Cerebellar cortex (tissue), 1 donor: ENCODE results near the gene GNPAT.
A peak's percentile ranks its signal among the peaks of the same experiment; 100 is the strongest.

Experiments used
- DNase-seq: peaks from one replicate; pipeline ENCODE4 v3.0.0-alpha.2; 2015; ENCODE audit warnings: low spot score

Gene GNPAT

GRCh38 chr1:231242516-231243198, 1.6 kb downstream of the GNPAT start:
- no peak for DNase-seq

GRCh38 chr1:231248778-231249177, 7.8 kb downstream of the GNPAT start:
- no peak for DNase-seq

- no peak for DNase-seq
Observed at GRCh38 chr1:231252336-231252735, 11.3 kb downstream of the GNPAT start.

- DNase-seq: no peak
Observed at GRCh38 chr1:231260351-231260750, 19.3 kb downstream of the GNPAT start.

GRCh38 chr1:231264642-231265041, 23.6 kb downstream of the GNPAT start:
- no peak for DNase-seq

- no peak for DNase-seq
Observed at GRCh38 chr1:231265379-231265778, 24.4 kb downstream of the GNPAT start.

GRCh38 chr1:231266811-231267322, 25.9 kb downstream of the GNPAT start:
- no peak for DNase-seq

GRCh38 chr1:231272173-231272572, 31.2 kb downstream of the GNPAT start:
- no peak for DNase-seq

GRCh38 chr1:231272880-231273279, 31.9 kb downstream of the GNPAT start:
- no peak for DNase-seq

GRCh38 chr1:231274119-231274825, 33.3 kb downstream of the GNPAT start:
- DNase-seq: no peak

- peak; percentile 3 for DNase-seq
Observed at GRCh38 chr1:231278100-231278790, 37.2 kb downstream of the GNPAT start.

- no peak for DNase-seq
Observed at GRCh38 chr1:231279081-231279480, 38.1 kb downstream of the GNPAT start.

- DNase-seq: no peak
Observed at GRCh38 chr1:231279683-231280082, 38.7 kb downstream of the GNPAT start.

GRCh38 chr1:231284441-231284840, 43.4 kb downstream of the GNPAT start:
- no peak for DNase-seq

GRCh38 chr1:231286603-231287002, 45.6 kb downstream of the GNPAT start:
- DNase-seq: no peak

- DNase-seq: no peak
Observed at GRCh38 chr1:231295938-231296337, 54.9 kb downstream of the GNPAT start.

- no peak for DNase-seq
Observed at GRCh38 chr1:231301990-231302389, 61.0 kb downstream of the GNPAT start.

GRCh38 chr1:231310391-231310934, 69.5 kb downstream of the GNPAT start:
- no peak for DNase-seq

- no peak for DNase-seq
Observed at GRCh38 chr1:231311720-231312431, 70.9 kb downstream of the GNPAT start.

- DNase-seq: no peak
Observed at GRCh38 chr1:231312432-231312788, 71.4 kb downstream of the GNPAT start.

GRCh38 chr1:231313661-231314060, 72.6 kb downstream of the GNPAT start:
- DNase-seq: no peak

GRCh38 chr1:231315887-231316286, 74.9 kb downstream of the GNPAT start:
- peak; percentile 26 for DNase-seq
